C4-2B (cell line): Measurements from ENCODE around the gene SLC22A5.

Experiments used
- CTCF ChIP-seq: fragments of 450-650 bp; conservative IDR thresholded peaks from 2 replicates; pipeline ENCODE4 v1.5.1; 2017; ENCODE audit warnings: mild to moderate bottlenecking
- ZFX ChIP-seq: fragments of 450-650 bp; IDR thresholded peaks from 2 replicates; pipeline ENCODE4 v1.6.1; 2017

DNA sequence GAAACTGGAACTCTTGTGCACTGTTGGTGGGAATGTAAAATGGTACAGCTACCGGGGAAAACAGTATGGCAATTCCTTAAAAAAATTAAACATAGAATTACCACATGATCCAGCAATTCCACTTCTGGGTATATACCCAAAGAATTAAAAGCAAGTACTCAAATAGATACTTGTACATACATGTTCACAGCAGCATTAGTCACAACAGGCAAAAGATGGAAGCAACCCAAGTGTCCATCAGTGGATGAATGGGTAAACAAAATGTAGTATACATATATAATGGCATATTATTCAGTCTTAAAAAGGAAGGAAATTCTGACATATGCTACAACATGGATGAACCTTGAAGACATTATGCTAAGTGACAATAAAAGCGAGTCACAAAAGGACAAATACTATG lies 7.4 kb upstream of the SLC22A5 start:
- no peak for TF ChIP-seq CTCF
- TF ChIP-seq ZFX, result no peak
